SU-DHL-6 (cell line): ENCODE data around the gene LDB2.

Source experiments
- EZH2phosphoT487 ChIP-seq: fragments of 200-600 bp; sonication (generic), shearing (Covaris generic); conservative IDR thresholded peaks from 2 replicates; pipeline ENCODE4 v1.6.1; 2018; ENCODE audit warnings: mild to moderate bottlenecking, antibody characterized with exemption, low read length, moderate library complexity, mixed read lengths
- TF ChIP-seq, protein P1 (sequence below): fragments of 200-600 bp; sonication (generic); IDR thresholded peaks from one replicate; pipeline ENCODE4 v1.5.1; 2017; ENCODE audit warnings: antibody characterized with exemption, mild to moderate bottlenecking, low read length, moderate library complexity; ENCODE audit not compliant: insufficient read depth, poor library complexity, severe bottlenecking

DNA sequence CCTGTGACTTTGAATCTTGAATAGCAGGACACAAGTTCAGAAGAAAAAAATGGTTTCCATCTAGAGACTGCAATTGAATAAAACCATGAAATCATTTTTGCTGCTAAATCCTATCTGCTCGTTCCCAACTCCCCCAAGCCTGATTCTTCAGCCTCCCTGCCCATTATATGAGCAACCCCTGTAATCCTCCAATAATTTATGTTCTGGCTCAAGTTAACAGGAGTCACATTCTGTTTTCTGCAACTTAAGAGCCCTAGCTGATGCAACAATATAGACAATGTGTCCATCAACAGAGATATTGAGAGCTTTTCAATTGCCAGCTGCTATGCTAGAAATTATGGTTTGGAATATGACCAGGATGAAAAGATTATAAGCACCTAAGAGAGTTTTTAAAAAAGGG lies 84.1 kb downstream of the LDB2 start:
- TF ChIP-seq, protein P1, sequence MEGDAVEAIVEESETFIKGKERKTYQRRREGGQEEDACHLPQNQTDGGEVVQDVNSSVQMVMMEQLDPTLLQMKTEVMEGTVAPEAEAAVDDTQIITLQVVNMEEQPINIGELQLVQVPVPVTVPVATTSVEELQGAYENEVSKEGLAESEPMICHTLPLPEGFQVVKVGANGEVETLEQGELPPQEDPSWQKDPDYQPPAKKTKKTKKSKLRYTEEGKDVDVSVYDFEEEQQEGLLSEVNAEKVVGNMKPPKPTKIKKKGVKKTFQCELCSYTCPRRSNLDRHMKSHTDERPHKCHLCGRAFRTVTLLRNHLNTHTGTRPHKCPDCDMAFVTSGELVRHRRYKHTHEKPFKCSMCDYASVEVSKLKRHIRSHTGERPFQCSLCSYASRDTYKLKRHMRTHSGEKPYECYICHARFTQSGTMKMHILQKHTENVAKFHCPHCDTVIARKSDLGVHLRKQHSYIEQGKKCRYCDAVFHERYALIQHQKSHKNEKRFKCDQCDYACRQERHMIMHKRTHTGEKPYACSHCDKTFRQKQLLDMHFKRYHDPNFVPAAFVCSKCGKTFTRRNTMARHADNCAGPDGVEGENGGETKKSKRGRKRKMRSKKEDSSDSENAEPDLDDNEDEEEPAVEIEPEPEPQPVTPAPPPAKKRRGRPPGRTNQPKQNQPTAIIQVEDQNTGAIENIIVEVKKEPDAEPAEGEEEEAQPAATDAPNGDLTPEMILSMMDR = no peak
- TF ChIP-seq EZH2phosphoT487 = no peak
